CD4-positive, alpha-beta T cell treated with Interleukin-17A for 4 hours (primary cell): Measurements from ENCODE around the gene SPATS2.

Experiments
- DNase-seq: peaks from one replicate; pipeline ENCODE4 v3.0.0-alpha.2; 2020; ENCODE audit warnings: mixed read lengths

SPATS2 gene

DNA sequence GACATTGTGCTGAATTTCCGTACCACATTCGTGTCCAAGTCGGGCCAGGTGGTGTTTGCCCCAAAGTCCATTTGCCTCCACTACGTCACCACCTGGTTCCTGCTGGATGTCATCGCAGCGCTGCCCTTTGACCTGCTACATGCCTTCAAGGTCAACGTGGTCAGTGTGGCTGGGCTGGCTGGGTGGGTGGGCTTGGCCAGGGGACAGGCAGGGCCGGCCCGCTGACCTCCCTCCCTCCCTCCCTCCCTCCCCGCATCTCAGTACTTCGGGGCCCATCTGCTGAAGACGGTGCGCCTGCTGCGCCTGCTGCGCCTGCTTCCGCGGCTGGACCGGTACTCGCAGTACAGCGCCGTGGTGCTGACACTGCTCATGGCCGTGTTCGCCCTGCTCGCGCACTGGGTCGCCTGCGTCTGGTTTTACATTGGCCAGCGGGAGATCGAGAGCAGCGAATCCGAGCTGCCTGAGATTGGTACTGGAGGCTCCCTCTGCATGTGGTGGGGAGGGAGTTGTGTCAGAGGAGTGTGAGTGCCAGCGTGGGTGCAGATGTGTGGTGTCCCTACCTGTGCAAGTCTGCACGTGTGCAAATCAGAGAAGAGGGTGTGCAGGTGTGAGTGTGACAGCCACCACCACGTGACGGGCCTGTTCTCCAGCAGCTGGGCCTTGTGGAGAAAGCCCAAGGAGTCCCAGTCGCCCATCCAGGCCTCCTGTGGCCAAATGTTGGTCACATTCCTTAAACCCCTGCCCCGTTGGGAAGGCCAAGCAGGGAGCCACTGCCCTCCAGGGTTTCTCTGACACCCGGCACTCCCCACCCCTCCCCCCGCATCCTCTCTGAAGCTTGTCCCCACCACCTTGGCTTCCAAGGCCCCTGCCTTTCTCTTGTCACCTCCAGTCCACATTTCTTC, 176.9 kb downstream of the SPATS2 start:
- DNase-seq, result no peak

DNA sequence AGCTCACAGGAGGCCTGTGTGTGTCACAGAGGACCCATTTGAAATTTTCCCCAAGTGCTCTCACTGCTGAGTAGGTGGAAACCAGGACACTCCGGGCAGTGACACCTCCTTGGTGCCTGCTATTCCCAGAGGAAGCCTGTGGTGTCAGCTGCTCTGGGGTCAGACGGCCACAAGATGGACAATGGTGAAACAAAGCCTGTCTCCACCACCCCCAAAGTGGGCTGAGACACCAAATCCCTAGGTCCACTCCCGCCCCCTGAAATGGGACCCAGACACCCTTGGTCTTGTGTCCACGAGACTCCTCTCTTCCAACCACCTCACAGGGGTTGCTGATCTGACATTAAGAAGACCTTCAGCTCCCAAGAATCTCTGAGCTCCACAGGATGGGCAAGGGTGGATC, 178.6 kb downstream of the SPATS2 start:
- no peak for DNase-seq

- no peak for DNase-seq
Measured at GRCh38 chr12:49546481-49546880, 179.2 kb downstream of the SPATS2 start.

DNA sequence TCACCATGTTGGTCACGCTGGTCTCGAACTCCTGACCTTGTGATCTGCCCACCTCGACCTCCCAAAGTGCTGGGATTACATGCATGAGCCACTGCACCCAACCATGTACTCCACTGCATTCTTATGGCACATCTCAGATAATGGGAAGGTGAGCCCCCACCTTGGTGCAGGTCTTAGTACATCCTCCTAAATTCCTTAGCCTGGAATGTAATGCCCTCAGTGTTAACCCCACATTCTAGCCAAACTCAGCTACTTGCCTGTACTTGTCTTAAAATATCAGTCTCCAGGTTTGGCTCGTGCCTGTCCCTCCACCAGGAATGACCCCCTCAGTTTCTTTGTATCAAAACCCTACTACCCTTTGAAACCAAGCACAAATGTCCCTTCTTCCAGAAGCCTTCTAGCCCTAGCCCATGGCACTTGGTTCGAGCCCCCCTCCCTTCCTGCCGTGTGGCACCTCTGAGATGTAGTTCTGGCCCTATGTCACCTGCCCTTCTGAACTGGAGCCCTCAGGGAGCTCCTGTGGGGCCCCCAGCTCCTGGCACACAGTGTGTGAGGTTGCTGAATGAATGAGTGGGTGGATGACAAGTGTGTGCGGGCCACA, 179.9 kb downstream of the SPATS2 start:
- DNase-seq, result no peak

- DNase-seq, result no peak
Measured at GRCh38 chr12:49548481-49548821, 181.2 kb downstream of the SPATS2 start.

- DNase-seq, result peak; percentile 55
Measured at GRCh38 chr12:49548822-49549648, 181.8 kb downstream of the SPATS2 start.

- DNase-seq, result no peak
Measured at GRCh38 chr12:49549735-49550692, 182.8 kb downstream of the SPATS2 start.

DNA sequence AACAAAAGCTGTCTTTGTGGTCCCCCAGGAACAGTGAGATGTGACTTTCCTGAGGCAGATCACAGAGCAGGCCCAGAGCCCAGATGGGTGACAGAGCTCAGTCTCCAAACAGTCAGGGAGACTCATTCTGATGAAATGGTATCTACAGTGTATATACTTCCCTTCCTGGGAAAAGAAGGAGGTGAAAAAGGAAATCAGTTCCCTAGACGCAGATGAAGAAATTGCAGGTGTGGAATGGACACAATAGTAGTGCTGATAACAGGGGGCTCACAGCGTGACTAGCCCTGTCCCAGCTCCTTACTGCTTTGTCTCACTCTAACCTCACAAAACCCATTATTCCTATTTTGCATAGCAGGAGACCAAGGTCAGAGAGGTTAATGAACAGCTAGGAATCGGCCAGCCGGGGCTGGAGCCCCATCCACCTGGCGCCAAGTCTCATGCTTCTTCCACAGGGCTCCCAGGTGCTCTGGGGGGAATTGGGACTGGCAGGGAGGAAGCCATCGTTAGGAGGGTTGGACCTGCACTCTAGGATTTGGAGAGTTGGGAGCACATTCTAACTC, 183.5 kb downstream of the SPATS2 start:
- no peak for DNase-seq

- no peak for DNase-seq
Measured at GRCh38 chr12:49552014-49552413, 184.8 kb downstream of the SPATS2 start.

- DNase-seq, result no peak
Measured at GRCh38 chr12:49552425-49552824, 185.2 kb downstream of the SPATS2 start.

DNA sequence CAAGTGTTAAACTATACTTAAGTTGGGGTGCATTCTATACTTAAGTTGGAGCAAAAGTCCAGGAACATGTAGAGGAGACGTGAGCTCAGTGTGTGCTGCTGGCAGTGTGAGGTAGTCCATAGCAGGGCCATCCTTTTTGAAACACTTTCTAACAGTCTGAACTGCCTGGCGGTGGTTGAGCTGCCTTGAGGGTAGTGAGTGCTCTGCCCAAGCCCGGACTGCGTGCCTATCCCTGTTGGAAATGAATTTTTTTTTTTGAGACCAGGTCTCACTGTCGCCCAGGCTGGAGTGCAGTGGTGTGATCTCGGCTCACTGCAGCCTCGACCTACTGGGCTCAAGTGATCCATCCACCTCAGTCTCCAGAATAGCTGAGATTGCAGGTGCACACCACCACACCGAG, 185.6 kb downstream of the SPATS2 start:
- DNase-seq, result no peak

GRCh38 chr12:49553512-49554088, 186.3 kb downstream of the SPATS2 start:
- DNase-seq, result peak; percentile 40

- no peak for DNase-seq
Measured at GRCh38 chr12:49554266-49554665, 187.0 kb downstream of the SPATS2 start.

- DNase-seq, result no peak
Measured at GRCh38 chr12:49555631-49556390, 188.5 kb downstream of the SPATS2 start.

GRCh38 chr12:49556391-49557186, 189.3 kb downstream of the SPATS2 start:
- DNase-seq, result no peak

- DNase-seq, result no peak
Measured at GRCh38 chr12:49557187-49557916, 190.1 kb downstream of the SPATS2 start.

DNA sequence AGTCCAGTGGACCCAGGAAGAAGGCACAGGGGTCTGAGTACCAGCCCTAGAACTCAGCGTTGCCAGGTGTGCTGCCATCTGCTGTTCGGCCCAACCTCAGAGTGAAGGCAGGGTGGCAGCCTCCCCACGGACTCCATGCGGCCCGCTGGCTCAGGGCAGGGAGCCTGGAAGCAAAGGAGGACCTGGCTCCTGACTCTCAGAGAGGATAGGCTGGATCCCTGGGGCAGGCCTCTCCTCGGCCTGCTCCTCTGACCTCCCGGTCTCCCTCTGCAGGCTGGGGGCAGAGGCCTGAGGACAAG, 190.6 kb downstream of the SPATS2 start:
- no peak for DNase-seq

DNA sequence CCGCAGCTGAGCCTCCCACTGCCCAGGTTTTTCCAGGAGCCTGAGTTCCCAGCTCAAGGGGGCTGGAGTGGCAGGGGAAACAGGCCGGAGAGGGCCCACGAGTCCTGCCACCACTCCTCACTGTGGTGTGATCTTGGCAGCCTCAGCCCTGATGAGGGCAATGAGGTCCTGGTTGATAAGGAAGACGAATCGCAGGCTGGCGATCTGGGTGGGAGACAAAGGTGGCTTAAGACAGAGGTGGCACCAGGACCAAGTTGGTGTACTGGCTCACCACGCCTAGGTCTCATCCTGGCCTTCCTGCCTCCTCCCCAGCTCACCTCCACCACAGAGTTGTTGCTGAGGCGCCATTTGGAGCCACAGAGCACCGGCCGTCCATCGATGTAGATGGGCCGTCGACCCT, 191.3 kb downstream of the SPATS2 start:
- no peak for DNase-seq

- DNase-seq, result no peak
Measured at GRCh38 chr12:49559011-49559675, 191.9 kb downstream of the SPATS2 start.
